ENCODE measurements around the gene CRISP2. TPM values are rescaled to one million over a fixed set of nuclear protein-coding genes. Genes with fewer than 3 reads are reported as not detected.

The CRISP2 gene, protein sequence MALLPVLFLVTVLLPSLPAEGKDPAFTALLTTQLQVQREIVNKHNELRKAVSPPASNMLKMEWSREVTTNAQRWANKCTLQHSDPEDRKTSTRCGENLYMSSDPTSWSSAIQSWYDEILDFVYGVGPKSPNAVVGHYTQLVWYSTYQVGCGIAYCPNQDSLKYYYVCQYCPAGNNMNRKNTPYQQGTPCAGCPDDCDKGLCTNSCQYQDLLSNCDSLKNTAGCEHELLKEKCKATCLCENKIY
- total RNA-seq, result under 1 TPM in 1 of 2 donors, not detected in 1; 0.28 TPM
- not detected for polyA plus RNA-seq

DNA sequence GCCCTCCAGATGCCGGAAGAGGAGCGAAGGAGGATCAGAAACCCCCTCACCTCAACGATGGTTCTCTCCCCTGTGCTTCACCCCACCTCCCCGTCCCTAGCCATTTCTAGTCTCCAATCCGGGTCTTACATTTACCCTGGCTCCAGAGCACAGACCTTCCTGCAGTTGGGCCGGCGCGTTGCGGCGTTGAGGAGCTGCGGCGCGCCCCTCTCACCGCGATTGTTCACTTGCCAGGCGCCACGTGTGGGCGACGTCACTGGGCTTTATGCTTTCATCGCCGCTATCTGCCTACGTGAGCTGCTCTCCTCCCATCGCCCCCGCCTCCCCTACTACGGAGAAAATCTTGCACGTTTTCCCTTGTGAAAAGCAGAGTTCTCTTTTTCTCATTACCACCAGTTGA lies at the start of gene CRISP2:
TSS of gene CRISP2 (minus strand) at position 198 of the 400 bp plus-strand sequence. CDS start 4,347 bp downstream, outside the sequence.
- DNase-seq (ENCODE audit: low spot score), result no peak
- 32% methylated on average over 26 of the region's 26 CpGs for WGBS
- no peaks in the 10 kb centered on the region for H3K36me3 ChIP-seq (ENCODE audit: control insufficient read depth in 4 of 4, insufficient read depth in 3 of 4, low read depth in 1 of 4, low read length in 3 of 4)
- H3K9me3 ChIP-seq (ENCODE audit: control insufficient read depth in 4 of 4, low read length in 3 of 4), result no peaks in the 10 kb centered on the region
- H3K27me3 ChIP-seq (ENCODE audit: control insufficient read depth in 4 of 4, insufficient read depth in 4 of 4, low read length in 3 of 4), result no peaks in the 10 kb centered on the region
- H3K27ac ChIP-seq (ENCODE audit: low read depth in 1 of 2, low read length in 2 of 2), result no peak within 1 kb of the TSS
- TF ChIP-seq JUND (IDR thresholded peaks at IDR 0.05), result no peak
- TF ChIP-seq GABPA (IDR thresholded peaks at IDR 0.05 in 1 of 2, conservative IDR thresholded peaks at IDR 0.05 in 1 of 2), result no peak
- no peak for TF ChIP-seq FOXA1 (IDR thresholded peaks at IDR 0.05)
- TF ChIP-seq HNF4A (conservative IDR thresholded peaks at IDR 0.05), result no peak
- TF ChIP-seq, protein P1, sequence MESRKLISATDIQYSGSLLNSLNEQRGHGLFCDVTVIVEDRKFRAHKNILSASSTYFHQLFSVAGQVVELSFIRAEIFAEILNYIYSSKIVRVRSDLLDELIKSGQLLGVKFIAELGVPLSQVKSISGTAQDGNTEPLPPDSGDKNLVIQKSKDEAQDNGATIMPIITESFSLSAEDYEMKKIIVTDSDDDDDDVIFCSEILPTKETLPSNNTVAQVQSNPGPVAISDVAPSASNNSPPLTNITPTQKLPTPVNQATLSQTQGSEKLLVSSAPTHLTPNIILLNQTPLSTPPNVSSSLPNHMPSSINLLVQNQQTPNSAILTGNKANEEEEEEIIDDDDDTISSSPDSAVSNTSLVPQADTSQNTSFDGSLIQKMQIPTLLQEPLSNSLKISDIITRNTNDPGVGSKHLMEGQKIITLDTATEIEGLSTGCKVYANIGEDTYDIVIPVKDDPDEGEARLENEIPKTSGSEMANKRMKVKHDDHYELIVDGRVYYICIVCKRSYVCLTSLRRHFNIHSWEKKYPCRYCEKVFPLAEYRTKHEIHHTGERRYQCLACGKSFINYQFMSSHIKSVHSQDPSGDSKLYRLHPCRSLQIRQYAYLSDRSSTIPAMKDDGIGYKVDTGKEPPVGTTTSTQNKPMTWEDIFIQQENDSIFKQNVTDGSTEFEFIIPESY (IDR thresholded peaks at IDR 0.05), result no peak
- no peak for TF ChIP-seq HNF4G (IDR thresholded peaks at IDR 0.05)
- TF ChIP-seq, protein P2, sequence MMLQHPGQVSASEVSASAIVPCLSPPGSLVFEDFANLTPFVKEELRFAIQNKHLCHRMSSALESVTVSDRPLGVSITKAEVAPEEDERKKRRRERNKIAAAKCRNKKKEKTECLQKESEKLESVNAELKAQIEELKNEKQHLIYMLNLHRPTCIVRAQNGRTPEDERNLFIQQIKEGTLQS (IDR thresholded peaks at IDR 0.05), result no peak
- no peak for TF ChIP-seq REST (IDR thresholded peaks at IDR 0.05)
- TF ChIP-seq EGR1 (IDR thresholded peaks at IDR 0.05; ENCODE audit: low read depth in 2 of 2), result no peak
- no peak for TF ChIP-seq RAD21 (IDR thresholded peaks at IDR 0.05)
- TF ChIP-seq NR2F2 (IDR thresholded peaks at IDR 0.05), result no peak
- no peak for TF ChIP-seq YY1 (IDR thresholded peaks at IDR 0.05)
- no peak for TF ChIP-seq SP1 (IDR thresholded peaks at IDR 0.05)
- TF ChIP-seq, protein P3, sequence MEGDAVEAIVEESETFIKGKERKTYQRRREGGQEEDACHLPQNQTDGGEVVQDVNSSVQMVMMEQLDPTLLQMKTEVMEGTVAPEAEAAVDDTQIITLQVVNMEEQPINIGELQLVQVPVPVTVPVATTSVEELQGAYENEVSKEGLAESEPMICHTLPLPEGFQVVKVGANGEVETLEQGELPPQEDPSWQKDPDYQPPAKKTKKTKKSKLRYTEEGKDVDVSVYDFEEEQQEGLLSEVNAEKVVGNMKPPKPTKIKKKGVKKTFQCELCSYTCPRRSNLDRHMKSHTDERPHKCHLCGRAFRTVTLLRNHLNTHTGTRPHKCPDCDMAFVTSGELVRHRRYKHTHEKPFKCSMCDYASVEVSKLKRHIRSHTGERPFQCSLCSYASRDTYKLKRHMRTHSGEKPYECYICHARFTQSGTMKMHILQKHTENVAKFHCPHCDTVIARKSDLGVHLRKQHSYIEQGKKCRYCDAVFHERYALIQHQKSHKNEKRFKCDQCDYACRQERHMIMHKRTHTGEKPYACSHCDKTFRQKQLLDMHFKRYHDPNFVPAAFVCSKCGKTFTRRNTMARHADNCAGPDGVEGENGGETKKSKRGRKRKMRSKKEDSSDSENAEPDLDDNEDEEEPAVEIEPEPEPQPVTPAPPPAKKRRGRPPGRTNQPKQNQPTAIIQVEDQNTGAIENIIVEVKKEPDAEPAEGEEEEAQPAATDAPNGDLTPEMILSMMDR (IDR thresholded peaks at IDR 0.05; ENCODE audit: low read depth, low read length, missing input control), result no peak
- no peak for TF ChIP-seq MAX (IDR thresholded peaks at IDR 0.05)
- TF ChIP-seq RXRA (IDR thresholded peaks at IDR 0.05), result no peak
- TF ChIP-seq TAF1 (conservative IDR thresholded peaks at IDR 0.05), result no peak
- no peak for TF ChIP-seq FOXA2 (IDR thresholded peaks at IDR 0.05)
- no peaks in the 10 kb centered on the region for H3K4me1 ChIP-seq (ENCODE audit: control insufficient read depth in 4 of 4, insufficient read depth in 4 of 4, low read length in 3 of 4)
- no peak within 1 kb of the TSS for H3K9ac ChIP-seq (ENCODE audit: low read depth in 1 of 2, low read length in 2 of 2)
- no peak within 1 kb of the TSS for H3K4me3 ChIP-seq (ENCODE audit: low read depth in 1 of 3, low read length in 3 of 3)
